ENCODE results near the gene FBXW11.

FBXW11 gene

DNA sequence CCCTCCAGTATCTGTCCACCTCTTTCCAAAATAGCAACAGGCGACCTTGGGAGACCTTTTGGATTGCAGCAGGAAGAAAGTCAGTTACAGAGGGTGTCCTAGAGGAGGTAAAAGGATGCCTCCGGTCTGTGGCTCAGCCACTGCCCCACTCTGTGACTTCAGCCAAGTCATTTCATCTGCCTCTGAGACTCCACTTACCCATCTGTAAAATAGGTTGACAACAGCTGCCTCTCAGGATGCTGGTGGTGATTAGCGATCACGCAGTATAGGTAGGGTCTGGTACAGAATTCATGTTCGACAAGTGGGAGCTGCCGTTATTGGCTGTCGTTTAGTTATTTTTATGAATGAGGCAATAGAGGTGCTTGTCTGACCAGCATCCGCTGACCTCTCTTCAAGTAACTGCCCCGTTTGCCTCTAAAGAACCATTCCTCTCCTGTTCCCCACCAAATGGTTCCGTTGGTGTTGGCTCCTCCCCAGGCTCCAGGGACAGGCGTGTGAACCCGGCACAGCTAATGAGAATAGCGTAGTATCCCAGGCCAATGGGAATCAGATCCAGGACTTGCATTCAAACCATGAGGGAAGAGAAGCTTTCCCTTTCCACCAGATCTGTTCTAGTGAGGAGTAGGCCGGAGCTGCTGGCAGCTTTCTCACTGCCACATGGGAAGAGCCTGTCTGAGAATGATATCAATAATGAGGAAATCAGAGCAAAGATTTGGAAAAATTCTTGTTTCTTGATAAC is 156.7 kb downstream of the FBXW11 start:
- Histone ChIP-seq H3K36me3 (ENCODE audit: control insufficient read depth, insufficient read depth, low read length) (no peaks in the 10 kb centered on the region), H3K9ac (ENCODE audit: low read length) (no peak overlapping the region), H3K27me3 (ENCODE audit: control insufficient read depth, insufficient read depth, low read length) (no peaks in the 10 kb centered on the region), H3K4me3 (ENCODE audit: low read length) (no peak overlapping the region), H3K4me1 (ENCODE audit: control insufficient read depth, insufficient read depth, low read length) (no peaks in the 10 kb centered on the region), H3K9me3 (ENCODE audit: control insufficient read depth, low read length) (no peaks in the 10 kb centered on the region)

- H3K4me3 ChIP-seq (ENCODE audit: low read length), result no peak overlapping the region
- H3K9ac ChIP-seq (ENCODE audit: low read length), result no peak overlapping the region
- H3K36me3 ChIP-seq (ENCODE audit: control insufficient read depth, insufficient read depth, low read length), result no peaks in the 10 kb centered on the region
- no peaks in the 10 kb centered on the region for H3K9me3 ChIP-seq (ENCODE audit: control insufficient read depth, low read length)
- no peaks in the 10 kb centered on the region for H3K4me1 ChIP-seq (ENCODE audit: control insufficient read depth, insufficient read depth, low read length)
- H3K27me3 ChIP-seq (ENCODE audit: control insufficient read depth, insufficient read depth, low read length), result no peaks in the 10 kb centered on the region
These were observed 157.4 kb downstream of the FBXW11 start for GRCh38 chr5:171848911-171849520.

DNA sequence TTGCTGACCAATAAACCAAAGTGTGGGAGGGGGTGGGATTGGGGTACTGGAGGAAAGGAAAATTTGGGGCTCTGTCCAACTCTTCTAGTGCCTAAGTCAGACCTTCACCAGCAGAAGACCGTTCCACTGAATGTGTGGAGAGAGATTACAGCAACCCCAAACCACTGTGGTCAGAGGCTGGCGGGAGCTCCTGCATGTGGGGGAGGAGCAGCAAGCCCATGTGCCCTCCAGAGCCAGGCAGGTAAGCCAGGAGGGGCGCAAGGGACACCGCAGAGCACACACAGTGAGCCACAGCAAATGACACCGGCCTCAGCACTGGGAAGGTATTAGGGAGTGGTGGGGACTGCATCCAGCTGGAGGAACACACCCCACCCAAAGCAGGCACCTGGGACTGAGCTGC is 158.0 kb downstream of the FBXW11 start:
- Histone ChIP-seq H3K36me3 (ENCODE audit: control insufficient read depth, insufficient read depth, low read length) (no peaks in the 10 kb centered on the region), H3K27me3 (ENCODE audit: control insufficient read depth, insufficient read depth, low read length) (no peaks in the 10 kb centered on the region), H3K9me3 (ENCODE audit: control insufficient read depth, low read length) (no peaks in the 10 kb centered on the region), H3K4me1 (ENCODE audit: control insufficient read depth, insufficient read depth, low read length) (no peaks in the 10 kb centered on the region), H3K9ac (ENCODE audit: low read length) (no peak overlapping the region), H3K4me3 (ENCODE audit: low read length) (no peak overlapping the region)

- H3K9ac ChIP-seq (ENCODE audit: low read length), result no peak overlapping the region
- no peaks in the 10 kb centered on the region for H3K27me3 ChIP-seq (ENCODE audit: control insufficient read depth, insufficient read depth, low read length)
- no peak overlapping the region for H3K4me3 ChIP-seq (ENCODE audit: low read length)
These were observed 158.4 kb downstream of the FBXW11 start for GRCh38 chr5:171848006-171848405.

GRCh38 chr5:171847026-171847425 is 159.4 kb downstream of the FBXW11 start:
- no peaks in the 10 kb centered on the region for H3K9me3 ChIP-seq (ENCODE audit: control insufficient read depth, low read length)
- H3K4me1 ChIP-seq (ENCODE audit: control insufficient read depth, insufficient read depth, low read length), result no peaks in the 10 kb centered on the region
- H3K36me3 ChIP-seq (ENCODE audit: control insufficient read depth, insufficient read depth, low read length), result no peaks in the 10 kb centered on the region
- H3K9ac ChIP-seq (ENCODE audit: low read length), result no peak overlapping the region
- H3K4me3 ChIP-seq (ENCODE audit: low read length), result no peak overlapping the region
- no peaks in the 10 kb centered on the region for H3K27me3 ChIP-seq (ENCODE audit: control insufficient read depth, insufficient read depth, low read length)

More at GRCh38 chr5:171848006-171848405, 158.4 kb downstream of the FBXW11 start:
- H3K9me3 ChIP-seq (ENCODE audit: control insufficient read depth, low read length), result no peaks in the 10 kb centered on the region
- H3K4me1 ChIP-seq (ENCODE audit: control insufficient read depth, insufficient read depth, low read length), result no peaks in the 10 kb centered on the region
- H3K36me3 ChIP-seq (ENCODE audit: control insufficient read depth, insufficient read depth, low read length), result no peaks in the 10 kb centered on the region

DNA sequence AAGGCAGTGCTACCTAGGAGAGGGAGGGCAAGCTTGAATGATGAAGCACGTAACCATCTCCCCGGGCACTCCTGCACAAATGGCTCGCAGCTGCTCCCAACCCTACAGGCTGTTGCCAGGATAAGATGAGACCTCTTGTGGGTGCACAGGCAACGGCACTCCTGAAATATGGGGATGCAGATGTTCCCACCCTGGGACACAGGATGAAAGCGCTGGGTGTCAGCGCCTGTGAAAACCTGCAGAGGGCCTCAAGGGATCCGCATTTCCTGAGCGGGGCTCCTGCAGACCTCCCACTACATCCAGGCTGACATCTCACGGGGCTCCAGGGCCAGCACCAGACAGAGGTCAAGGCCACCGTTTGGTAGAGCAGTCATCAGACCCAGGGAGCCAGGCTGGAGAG is 160.1 kb downstream of the FBXW11 start:
- H3K4me1 ChIP-seq (ENCODE audit: control insufficient read depth, insufficient read depth, low read length), result no peaks in the 10 kb centered on the region
- H3K9me3 ChIP-seq (ENCODE audit: control insufficient read depth, low read length), result no peaks in the 10 kb centered on the region
- H3K9ac ChIP-seq (ENCODE audit: low read length), result no peak overlapping the region
- H3K27me3 ChIP-seq (ENCODE audit: control insufficient read depth, insufficient read depth, low read length), result no peaks in the 10 kb centered on the region
- no peak overlapping the region for H3K4me3 ChIP-seq (ENCODE audit: low read length)
- H3K36me3 ChIP-seq (ENCODE audit: control insufficient read depth, insufficient read depth, low read length), result no peaks in the 10 kb centered on the region

- Histone ChIP-seq H3K27me3 (ENCODE audit: control insufficient read depth, insufficient read depth, low read length) (no peaks in the 10 kb centered on the region), H3K4me1 (ENCODE audit: control insufficient read depth, insufficient read depth, low read length) (no peaks in the 10 kb centered on the region), H3K4me3 (ENCODE audit: low read length) (no peak overlapping the region), H3K9me3 (ENCODE audit: control insufficient read depth, low read length) (no peaks in the 10 kb centered on the region), H3K9ac (ENCODE audit: low read length) (no peak overlapping the region), H3K36me3 (ENCODE audit: control insufficient read depth, insufficient read depth, low read length) (no peaks in the 10 kb centered on the region)
These were observed 160.6 kb downstream of the FBXW11 start for GRCh38 chr5:171845857-171846256.

DNA sequence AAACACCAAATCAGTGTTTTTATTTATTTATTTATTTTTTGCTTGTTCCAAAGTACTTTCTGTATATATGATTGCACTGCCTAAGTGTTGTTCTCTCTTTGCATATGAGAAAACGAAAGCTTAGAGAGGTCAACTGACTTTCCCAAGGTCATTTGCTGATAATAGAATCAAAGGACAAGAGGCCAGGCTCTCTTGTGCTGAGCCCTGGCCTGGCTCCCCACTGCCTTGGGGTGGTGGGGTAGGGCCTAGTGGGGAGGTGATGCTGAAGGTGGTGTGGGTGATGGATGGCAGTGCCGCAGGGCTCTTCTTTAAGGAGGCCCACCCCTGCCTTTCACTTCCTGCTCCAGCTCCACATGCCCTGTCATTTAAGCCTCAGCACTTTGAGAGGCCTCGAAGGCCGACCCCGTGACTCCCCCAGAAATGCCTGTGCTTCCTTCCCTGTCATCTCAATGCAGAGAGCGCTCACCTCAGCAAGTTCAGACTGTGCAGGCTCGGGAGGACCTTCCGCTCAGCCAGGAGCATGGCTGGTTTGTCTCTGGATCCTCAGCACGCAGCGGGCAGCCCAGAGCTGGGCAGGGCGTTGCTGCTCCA is 161.3 kb downstream of the FBXW11 start:
- Histone ChIP-seq H3K4me3 (ENCODE audit: low read length) (no peak overlapping the region), H3K27me3 (ENCODE audit: control insufficient read depth, insufficient read depth, low read length) (no peaks in the 10 kb centered on the region), H3K9me3 (ENCODE audit: control insufficient read depth, low read length) (no peaks in the 10 kb centered on the region), H3K36me3 (ENCODE audit: control insufficient read depth, insufficient read depth, low read length) (no peaks in the 10 kb centered on the region), H3K9ac (ENCODE audit: low read length) (no peak overlapping the region), H3K4me1 (ENCODE audit: control insufficient read depth, insufficient read depth, low read length) (no peaks in the 10 kb centered on the region)

DNA sequence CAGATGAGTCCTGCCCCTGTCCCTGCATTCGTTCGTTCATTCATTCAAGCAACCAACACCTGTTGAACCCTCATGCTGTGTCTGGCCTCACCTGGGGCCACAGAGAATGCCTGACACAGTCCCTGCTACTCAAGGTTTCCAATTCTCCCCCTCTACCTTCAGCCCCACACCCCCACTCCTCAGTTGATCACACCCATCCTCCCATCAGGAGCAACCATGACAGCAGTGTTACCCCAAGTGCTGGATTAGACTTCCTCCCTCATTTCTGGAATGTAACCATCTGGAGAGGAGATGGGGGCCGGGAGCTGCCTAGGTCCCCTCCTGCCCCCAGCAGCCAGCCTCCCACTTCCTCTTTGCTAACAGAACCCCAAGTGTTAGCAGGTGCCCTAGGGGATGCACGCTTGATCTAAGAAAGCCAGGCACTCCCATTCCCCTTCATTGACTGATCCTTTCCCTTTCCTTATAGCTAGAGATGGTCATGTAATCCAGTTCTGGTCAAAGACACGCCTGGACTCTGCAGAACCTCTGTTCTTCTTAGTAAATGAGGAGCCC is 163.6 kb downstream of the FBXW11 start:
- Histone ChIP-seq H3K4me3 (ENCODE audit: low read length) (no peak overlapping the region), H3K36me3 (ENCODE audit: control insufficient read depth, insufficient read depth, low read length) (no peaks in the 10 kb centered on the region), H3K9me3 (ENCODE audit: control insufficient read depth, low read length) (no peaks in the 10 kb centered on the region), H3K9ac (ENCODE audit: low read length) (no peak overlapping the region), H3K27me3 (ENCODE audit: control insufficient read depth, insufficient read depth, low read length) (no peaks in the 10 kb centered on the region), H3K4me1 (ENCODE audit: control insufficient read depth, insufficient read depth, low read length) (no peaks in the 10 kb centered on the region)

- H3K4me1 ChIP-seq (ENCODE audit: control insufficient read depth, insufficient read depth, low read length), result no peaks in the 10 kb centered on the region
- H3K9ac ChIP-seq (ENCODE audit: low read length), result no peak overlapping the region
- H3K9me3 ChIP-seq (ENCODE audit: control insufficient read depth, low read length), result no peaks in the 10 kb centered on the region
- no peak overlapping the region for H3K4me3 ChIP-seq (ENCODE audit: low read length)
- H3K27me3 ChIP-seq (ENCODE audit: control insufficient read depth, insufficient read depth, low read length), result no peaks in the 10 kb centered on the region
- no peaks in the 10 kb centered on the region for H3K36me3 ChIP-seq (ENCODE audit: control insufficient read depth, insufficient read depth, low read length)
These were observed 164.3 kb downstream of the FBXW11 start for GRCh38 chr5:171841984-171842776.

DNA sequence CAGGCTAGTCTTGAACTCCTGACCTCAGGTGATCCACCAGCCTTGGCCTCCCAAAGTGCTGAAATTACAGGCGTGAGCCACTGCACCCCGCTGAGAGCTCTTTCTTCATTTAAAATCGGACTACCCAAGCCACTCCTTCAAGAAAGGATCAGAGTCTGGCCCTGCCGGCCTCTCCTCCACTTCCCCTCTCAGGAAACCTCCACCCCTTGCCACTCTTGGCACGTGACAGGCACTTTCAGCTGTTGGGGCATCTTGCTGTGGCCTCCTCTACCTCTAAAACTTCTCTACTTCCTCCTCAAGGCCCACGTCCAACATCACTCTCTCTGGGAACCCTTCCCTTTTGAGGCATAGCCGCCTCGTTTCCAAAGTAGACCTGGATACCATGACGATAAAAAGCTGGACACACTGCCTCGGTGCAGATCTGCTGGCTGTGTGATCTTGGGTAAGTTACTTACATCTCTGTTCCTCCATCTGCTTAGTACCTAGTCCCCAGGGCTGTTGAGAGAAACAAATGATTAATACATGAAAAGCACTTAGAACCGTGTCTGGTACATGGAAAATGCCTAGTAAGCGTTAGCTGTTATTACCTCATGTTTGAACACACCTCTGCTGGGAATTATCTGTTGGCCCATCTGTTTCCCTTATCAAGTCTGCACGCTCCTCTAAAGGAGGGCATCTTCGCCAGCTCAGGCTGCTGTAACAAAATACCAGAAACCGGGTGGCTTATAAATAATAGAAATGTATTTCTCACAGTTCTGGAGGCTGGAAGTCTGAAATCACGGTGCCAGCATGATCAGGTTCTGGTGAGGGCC is 165.5 kb downstream of the FBXW11 start:
- H3K4me3 ChIP-seq (ENCODE audit: low read length), result no peak overlapping the region
- H3K27me3 ChIP-seq (ENCODE audit: control insufficient read depth, insufficient read depth, low read length), result no peaks in the 10 kb centered on the region
- H3K4me1 ChIP-seq (ENCODE audit: control insufficient read depth, insufficient read depth, low read length), result no peaks in the 10 kb centered on the region
- H3K9me3 ChIP-seq (ENCODE audit: control insufficient read depth, low read length), result no peaks in the 10 kb centered on the region
- H3K36me3 ChIP-seq (ENCODE audit: control insufficient read depth, insufficient read depth, low read length), result no peaks in the 10 kb centered on the region
- H3K9ac ChIP-seq (ENCODE audit: low read length), result no peak overlapping the region

All from mucosa of stomach (tissue), 1 donor.